HL-60/S4 treated with phorbol 12-myristate 13-acetate at 8.2 ng/mL for 4 days and 3 days (cell line): Measurements from ENCODE around the gene KRT3.

ENCODE experiments used
- in situ Hi-C: fragments of 300-500 bp; cut with MboI; formaldehyde crosslinking; loops from 2 replicates; pipeline ENCODE4 v1.15.0; 2022; ENCODE audit warnings: low sequenced_read_pairs

KRT3 gene

DNA sequence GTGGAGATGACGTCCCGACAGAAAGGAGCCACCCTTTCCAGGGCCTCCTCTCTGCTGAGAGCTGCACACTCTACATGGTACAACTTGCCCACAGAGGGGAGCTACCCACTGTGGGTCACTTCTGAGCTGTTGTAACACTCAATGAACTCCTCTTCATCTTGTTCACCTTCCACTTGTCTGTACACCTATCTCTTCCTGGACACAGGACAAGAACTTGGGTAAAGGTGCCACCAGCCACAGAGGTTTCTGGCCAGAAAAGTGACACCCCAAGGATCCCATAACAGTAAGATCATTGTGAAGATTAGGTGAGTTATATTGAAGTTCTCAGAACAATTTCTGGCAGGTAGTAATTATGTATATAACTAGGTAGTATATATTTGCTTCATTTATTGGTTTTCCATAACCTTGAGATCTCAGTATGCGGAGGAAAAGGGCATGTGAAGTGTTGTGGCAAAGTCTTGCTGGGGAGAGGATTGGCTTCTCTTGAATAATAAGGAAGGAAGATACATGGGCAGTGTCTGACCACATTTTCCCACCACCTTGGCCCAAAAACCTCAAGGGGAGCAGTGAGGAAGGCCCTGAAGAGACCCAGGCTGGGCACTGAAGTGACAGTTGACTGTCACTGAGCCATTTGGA, 53.0 kb downstream of the KRT3 start:
- in situ Hi-C loops: no loop called here

DNA sequence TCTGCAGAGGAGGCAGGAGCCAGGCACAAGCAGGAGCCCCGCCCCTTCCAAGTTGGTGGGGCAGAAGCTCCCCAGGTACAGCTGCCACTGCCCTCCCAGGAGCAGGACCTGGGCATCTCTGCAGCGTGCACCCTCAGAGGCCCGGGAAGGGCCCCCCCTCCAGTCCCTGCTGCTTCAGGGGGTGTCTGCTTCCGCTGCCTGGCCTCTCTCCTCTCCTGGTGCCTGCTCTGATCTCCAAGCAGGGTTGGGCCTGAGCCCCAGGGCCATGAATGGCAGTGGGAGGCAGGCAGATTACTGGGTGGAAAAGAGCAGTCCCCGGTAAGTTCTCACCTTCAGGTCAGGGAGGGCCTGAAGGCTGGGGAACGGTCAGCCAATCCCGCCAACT, 53.7 kb downstream of the KRT3 start:
- in situ Hi-C loops: no loop called here

DNA sequence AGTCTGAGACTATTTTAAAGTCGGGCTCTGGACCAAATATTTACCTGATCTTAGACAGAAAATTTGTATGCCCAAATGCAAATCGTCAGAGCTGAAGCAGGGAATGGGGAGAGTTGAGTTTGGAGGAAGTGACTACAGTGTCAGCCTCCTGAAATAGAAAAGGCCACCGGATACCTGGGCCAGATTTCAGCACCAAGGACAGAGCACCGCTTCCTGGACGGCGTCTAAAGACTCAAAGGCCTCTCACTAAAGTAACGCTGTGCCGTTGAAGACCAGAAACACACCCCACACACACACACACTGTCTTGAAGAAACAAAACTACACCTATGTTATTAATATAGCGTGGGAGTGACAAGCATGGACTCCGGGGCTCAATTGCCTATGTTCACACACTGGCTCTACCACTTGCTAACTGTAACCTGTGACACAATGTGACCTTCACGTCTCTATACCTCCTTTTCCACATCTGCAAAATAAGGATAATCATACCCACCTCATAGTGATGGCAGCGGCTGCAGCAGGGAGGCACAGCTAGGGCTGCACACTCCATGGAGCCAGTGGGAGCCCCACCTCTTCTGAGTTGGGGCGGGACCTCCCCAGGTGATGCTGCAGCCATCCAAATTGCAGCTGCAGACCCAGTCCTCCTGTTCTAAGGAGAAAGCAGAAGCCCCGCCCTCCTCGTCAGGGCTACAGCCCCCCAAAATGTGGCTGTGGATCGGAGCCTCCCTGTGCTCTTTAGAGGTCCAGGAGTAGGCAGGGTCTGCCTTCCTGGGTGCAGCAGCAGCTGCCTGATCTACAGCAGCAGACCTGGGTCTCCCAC, 54.3 kb downstream of the KRT3 start:
- in situ Hi-C loops: no loop called here

DNA sequence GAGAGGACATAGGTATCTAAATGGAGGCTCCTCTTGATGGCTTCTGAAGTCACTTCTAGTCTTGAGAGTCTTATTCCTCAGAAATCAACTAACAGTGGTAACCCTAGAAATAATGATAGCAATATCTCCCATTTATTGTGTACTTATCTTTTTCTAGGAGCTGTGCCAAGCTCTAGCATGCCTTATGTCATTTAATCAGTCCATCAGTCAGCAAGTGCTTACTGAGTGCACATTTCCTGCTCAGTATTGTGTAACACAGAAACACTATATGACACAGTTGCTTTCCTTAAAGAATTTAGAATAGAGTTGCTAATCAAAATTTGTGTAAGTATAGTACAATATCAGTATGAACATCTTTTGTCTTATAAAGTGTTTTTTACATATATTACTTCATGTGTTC, 55.3 kb downstream of the KRT3 start:
- in situ Hi-C loops: no loop called here

DNA sequence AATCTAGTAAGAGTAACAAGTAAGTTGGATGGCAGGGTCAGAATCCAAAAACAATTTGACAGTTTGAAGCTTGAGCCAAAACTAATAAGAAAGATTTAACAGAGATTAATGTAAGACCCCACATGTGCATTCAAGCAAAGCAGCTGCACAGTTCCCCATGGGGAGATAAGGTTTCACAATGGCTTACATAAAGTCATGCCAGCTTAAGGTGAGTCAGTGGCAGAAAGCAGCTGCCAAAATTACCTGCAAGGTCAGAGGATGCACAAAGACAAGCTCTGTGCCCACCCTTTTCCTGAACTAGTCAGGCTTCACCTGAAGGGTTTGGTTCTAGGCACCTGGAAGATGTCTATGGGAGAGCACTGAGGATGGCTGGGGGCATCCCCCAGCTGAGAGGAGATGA, 56.0 kb downstream of the KRT3 start:
- in situ Hi-C loops: no loop called here
